Measurements from ENCODE around the gene MCRIP2. TPM values are rescaled to one million over a fixed set of nuclear protein-coding genes. Genes with fewer than 3 reads are reported as not detected.
A peak's percentile ranks its signal among the peaks of the same experiment; 100 is the strongest.

MCRIP2 gene
- polyA plus RNA-seq, 1 donor: 15.5 TPM

DNA sequence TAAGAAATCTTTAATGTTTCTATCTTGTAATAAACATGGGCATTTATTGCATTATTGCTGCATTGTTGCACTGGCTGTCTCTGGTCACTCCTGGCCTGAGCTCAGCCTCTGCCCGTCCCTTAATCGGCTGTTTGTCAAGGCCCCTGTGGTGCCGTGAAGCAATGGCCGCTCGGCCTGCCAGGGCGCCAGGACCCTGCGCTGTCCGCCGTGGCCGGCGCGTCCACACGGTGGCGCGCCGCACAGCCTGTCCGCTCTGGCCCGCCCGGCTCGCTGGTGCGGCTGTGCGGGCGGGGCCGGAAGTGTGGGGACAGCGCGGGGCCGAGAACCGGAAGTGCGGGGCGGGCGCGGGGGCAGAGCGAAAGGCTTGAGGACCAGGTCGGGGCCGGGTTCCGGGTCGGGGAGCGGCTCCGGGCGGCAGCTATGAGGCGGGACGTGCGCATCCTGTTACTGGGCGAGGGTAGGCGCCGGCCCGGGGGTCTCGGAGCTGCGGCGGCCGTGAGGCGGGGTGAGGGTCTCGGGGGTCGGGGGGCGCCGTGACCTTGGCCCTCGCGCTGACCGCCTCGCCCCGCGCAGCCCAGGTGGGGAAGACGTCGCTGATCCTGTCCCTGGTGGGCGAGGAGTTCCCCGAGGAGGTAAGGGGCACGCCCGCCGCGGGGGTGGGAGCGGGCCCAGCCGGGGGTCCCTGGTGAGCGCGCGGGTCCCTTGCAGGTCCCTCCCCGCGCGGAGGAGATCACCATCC lies 26.3 kb downstream of the MCRIP2 start, which contains the start of gene RHOT2:
Gene RHOT2 (plus strand): TSS at position 353 of the 739 bp plus-strand sequence. CDS start 68 bp downstream, at position 421.
- DNase-seq: peak; percentile 89

DNA sequence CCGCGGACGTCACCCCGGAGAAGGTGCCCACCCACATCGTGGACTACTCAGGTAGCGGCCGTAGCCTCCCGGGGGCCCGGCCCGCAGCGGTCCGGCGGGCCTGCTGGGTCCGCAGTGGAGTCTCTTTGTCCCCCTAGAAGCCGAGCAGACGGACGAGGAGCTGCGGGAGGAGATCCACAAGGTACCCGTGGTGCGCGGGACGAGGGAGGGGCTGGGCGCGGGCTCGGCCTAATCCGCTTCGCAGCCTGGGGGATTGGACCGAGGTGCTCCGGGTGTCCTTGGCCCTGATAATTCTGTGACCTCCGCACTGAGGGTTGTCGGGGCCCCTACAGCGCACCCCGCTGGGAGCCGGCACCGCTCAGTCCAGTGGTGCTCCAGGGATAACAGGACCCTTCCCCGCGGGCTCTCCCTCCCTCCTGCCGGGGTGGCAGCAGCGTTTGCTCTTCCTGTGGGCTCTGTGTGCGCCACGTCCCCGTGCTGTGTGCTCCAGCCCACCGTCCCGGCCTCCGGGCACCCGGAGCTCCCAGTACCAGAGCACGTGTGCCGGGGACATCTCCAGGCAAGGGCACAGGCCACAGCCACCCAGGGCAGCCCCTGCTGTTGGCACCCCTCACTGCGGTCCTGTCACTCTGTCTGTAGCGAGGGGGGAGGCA lies 27.0 kb downstream of the MCRIP2 start:
- DNase-seq: no peak

DNA sequence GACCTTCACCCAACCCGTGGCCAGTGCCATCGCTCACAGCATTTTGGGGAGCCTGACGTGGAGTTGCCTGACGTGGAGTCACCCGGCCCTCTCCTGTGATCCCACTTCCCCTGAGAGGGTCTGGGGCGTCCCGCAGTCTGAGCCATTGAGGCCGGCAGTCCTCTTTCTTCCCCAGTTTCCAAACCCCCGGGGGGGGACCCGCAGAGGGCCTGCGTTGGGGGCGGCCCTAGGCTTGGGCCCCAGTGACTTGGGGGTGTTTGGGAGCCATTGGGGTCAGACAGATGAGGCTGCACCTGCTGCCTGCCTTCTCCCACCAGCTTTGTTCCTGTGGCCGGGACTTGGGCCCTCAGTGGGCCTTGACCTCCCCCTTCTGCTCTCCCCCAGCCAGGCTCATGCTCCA lies 28.0 kb downstream of the MCRIP2 start:
- no peak for DNase-seq

DNA sequence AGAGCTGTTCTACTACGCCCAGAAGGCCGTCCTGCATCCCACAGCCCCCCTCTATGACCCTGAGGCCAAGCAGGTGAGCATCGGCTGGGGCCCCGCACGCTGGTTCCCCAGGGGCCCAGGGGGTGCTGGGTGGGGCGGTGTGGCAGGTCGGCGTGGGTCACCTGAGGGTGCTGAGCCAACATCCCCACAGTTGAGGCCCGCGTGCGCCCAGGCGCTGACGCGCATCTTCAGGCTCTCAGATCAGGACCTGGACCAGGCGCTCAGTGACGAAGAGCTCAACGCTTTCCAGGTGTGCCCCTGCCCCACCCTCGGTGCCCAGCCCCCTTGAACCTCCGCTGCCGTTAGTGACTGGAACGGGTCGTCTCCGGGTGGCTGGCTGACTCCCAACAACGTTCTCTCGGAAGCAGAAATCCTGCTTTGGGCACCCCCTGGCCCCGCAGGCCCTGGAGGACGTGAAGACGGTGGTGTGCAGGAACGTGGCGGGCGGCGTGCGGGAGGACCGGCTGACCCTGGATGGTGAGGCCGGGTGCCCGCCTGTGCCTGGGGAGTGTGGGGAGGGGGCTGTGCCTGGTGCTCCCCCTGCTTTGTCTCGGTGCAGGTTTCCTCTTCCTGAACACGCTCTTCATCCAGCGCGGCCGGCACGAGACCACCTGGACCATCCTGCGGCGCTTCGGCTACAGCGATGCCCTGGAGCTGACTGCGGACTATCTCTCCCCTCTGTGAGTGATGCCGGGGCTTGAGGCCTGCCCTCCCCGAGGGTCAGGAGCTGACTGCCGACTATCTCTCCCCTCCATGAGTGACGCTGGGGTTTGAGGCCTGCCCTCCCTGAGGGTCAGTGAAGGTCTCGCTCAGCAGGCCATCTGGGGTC lies 29.1 kb downstream of the MCRIP2 start:
- DNase-seq: no peak

DNA sequence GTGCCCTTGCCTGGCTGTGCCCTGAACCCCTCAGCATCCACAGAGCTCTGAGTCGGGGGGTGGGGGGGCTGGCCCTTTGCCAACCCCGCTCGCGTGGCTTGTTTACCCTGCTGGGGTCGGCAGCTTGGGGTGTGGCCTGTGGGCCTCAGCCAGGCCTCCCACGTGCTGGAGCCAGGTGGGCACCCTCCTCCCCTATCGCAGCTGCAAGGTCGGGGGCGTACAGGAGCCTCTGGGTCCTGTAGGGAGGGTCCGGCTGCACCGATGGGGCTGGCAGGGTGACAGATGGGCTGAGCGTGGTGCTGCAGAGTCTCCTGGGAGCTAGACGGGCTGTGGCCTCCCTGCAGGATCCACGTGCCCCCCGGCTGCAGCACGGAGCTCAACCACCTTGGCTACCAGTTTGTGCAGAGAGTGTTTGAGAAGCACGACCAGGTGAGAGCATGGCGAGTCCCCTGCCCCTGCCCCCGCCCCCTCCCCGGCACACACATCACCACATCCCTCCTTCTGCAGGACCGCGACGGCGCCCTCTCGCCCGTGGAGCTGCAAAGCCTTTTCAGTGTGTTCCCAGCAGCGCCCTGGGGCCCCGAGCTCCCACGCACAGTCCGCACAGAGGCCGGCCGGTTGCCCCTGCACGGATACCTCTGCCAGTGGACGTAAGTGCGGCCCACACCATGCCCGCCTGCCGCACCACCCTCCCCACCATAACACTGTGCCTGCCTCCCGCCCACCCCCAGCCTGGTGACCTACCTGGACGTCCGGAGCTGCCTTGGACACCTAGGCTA lies 29.9 kb downstream of the MCRIP2 start:
- no peak for DNase-seq

DNA sequence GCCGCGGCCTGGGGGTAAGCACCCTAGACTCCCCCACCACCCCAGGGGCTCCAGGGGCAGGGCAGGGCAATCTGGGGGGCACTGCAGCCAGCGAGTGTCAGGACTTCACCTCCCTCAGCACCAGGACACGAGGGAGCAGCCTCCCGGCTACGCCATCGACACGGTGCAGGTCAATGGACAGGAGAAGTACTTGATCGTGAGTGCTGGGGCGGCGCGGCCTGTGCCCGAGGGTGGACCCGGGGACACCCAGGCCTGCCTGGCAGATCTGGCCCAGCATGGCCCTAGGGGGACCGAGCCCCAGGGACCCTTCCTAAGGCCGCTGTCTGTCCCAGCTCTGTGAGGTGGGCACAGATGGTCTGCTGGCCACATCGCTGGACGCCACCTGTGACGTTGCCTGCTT lies 30.7 kb downstream of the MCRIP2 start:
- DNase-seq: no peak

DNA sequence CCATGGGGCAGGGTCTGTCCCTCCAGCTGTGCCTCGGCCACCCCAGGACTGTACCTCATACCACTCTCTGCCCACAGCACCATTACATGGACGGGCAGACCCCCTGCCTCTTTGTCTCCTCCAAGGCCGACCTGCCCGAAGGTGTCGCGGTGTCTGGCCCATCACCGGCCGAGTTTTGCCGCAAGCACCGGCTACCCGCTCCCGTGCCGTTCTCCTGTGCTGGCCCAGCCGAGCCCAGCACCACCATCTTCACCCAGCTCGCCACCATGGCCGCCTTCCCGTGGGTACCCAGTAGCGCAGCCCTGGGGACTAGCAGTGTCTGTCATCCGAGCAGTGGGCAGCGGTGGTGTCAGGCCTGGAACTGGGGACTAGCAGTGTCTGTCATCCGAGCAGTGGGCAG lies 31.2 kb downstream of the MCRIP2 start:
- no peak for DNase-seq

DNA sequence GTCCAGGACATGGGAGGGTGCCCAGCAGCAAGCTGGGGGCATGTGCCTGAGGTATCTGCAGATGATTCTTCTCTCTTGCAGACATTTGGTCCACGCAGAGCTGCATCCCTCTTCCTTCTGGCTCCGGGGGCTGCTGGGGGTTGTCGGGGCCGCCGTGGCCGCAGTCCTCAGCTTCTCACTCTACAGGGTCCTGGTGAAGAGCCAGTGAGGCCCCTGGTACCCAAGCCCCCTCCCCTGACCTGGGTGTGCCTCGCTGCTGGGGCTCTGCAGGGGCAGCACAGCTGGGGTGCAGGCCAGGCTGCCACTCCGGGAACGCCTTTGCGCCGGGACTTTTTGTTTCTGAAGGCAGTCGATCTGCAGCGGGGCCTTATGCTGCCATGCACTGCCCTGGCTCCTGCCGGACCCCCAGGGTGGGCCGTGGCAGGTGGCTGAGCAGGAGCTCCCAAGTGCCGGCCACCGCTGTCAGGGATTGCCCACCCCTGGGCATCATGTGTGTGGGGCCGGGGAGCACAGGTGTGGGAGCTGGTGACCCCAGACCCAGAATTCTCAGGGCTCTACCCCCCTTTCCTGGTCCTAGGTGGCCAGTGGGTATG lies 31.9 kb downstream of the MCRIP2 start:
- DNase-seq: no peak

DNA sequence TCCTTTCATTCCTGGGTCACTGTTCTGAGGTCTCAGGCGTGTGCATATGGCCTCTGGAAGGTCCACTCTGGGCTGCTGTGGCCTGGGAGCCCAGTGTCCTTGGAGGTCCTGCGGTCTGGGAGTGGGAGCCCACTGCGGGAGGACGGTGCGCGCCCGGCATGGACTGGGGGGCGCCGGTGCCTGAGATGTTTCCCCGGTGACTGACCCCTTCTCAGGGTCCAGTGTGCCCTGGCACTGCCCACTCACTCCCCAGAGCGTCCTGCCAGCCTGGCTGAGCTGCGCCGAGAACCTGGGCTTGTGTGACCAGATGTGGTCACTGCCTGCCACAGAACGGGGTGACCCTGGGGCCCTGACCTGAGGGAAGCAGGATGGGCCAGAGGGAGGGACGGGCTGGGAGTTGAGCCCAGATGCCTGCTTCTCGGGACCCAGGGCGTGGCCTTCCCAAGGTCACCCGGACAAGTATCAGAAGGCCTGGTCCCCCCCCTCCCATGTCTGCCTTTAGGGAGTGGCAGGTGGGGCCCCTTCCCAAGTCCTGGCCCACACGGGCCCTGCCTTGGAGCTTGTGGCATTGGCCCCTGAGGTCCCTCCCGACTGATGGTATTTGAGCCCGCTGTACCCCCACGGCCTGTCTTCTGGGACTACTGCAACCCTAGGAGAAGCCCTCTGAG lies 32.7 kb downstream of the MCRIP2 start:
- DNase-seq: no peak

DNA sequence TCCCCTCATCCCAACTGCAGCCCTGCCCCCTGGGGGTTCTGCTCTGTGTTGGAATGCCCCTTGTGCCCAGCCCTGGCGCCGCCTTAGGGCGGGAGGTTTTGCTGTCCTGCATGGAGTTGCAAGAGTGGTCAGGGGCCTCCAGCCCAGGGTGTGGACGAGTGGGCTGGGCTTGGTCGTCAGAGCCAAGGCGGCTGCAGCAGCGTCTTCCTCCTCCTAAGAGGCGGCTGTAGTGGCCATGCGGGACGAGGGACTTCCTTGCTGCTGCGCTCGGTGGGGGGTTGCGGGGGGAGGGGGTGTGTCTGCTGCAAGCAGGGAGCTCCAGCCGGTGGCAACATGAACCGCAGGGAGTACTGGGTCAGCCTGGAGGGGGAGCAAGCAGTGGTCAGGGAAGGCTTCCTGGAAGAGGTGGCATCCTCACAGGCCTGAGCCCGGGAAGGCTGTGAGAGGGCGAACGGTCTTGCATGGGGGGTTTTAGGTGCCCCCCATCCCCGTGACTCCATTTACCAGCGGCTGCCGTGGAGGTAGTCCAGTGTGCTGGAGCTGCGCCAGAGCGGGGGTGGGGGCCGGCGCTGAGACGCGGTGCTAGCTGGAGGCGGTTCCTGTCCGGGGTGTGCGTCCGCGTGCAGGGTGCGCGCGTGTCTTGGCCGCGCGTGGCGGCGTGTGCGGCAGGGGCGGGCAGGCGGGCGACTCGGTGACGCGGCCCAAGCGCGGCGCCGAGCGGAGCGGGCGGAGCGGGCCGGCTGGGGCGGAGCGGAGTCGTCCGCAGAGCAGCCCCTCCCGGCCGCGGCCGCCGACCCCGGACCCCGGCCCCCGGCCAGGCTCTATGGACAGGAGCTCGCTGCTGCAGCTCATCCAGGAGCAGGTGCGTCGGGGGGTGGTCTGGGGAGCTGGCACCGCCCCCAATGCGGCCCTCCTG lies 33.6 kb downstream of the MCRIP2 start, which contains the start of gene RHBDL1:
Gene RHBDL1 (plus strand): TSS at position 704 of the 916 bp plus-strand sequence. CDS start 120 bp downstream, at position 824.
- DNase-seq: no peak

DNA sequence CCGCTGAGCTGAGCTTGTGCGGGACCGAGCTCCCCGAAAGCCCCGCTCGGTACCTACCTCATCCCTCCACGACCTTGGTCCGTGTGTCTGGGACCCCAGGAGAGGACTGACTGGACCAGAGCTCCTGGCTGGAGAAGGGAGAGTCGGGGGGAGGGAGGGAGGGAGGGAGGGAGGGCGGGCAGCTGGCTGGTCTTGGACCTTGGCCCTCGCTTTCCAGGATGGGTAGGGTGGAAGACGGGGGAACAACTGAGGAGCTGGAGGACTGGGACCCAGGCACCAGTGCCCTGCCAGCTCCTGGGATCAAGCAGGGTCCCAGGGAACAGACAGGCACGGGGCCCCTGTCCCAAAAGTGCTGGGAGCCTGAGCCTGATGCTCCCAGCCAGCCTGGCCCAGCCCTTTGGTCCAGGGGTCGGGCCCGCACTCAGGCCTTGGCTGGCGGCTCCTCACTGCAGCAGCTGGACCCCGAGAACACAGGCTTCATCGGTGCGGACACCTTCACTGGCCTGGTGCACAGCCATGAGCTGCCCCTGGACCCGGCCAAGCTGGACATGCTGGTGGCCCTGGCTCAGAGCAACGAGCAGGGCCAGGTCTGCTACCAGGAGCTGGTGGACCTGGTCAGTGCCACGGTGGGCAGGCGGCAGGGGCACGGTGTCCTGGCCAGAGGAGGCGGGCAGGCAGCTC lies 34.4 kb downstream of the MCRIP2 start:
- no peak for DNase-seq

DNA sequence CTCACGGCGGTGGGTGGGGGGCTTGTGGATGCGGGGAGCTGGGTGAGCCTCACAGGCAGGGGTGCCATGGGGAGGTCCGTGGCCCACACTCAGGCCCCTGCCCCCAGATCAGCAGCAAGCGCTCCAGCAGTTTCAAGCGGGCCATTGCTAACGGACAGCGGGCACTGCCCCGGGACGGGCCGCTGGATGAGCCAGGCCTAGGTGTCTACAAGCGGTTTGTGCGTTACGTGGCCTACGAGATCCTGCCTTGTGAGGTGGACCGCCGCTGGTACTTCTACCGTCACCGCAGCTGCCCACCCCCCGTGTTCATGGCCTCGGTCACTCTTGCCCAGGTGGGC lies 34.9 kb downstream of the MCRIP2 start:
- DNase-seq: no peak

DNA sequence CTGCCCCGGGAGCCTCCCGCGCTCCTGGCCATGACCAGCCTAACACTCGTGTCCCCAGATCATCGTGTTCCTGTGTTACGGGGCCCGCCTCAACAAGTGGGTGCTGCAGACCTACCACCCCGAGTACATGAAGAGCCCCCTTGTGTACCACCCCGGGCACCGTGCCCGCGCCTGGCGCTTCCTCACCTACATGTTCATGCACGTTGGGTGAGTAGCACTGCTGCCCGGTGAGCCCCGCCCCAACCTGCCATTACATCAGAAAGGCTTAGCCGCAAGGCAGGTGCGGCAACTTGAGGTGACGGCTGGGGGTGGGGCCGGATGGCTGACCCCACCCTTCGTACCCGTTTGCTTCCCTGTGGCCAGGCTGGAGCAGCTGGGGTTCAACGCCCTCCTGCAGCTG lies 35.3 kb downstream of the MCRIP2 start:
- no peak for DNase-seq

DNA sequence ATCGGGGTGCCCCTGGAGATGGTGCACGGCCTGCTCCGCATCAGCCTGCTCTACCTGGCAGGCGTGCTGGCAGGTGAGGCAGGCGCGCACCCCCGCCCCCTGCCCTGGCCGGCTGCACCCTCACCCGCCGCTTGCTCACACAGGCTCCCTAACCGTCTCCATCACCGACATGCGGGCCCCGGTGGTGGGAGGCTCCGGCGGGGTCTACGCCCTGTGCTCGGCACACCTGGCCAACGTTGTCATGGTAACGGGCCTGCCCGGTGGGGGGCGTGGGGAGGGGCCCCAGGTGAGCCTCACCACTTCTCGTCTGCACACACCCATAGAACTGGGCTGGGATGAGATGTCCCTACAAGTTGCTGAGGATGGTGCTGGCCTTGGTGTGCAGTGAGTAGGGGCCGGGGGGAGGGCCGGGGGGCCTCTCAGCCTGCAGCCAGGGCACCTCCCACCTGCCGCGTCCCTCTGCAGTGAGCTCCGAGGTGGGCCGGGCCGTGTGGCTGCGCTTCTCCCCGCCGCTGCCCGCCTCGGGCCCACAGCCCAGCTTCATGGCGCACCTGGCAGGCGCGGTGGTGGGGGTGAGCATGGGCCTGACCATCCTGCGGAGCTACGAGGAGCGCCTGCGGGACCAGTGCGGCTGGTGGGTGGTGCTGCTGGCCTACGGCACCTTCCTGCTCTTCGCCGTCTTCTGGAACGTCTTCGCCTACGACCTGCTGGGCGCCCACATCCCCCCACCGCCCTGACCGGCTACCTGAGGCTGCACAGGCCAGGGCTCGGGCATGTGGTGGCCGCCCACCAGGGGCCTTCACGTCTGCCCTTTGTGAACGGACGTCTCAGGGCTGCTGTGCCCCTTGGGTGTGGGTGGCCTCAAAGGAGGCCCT lies 35.9 kb downstream of the MCRIP2 start:
- DNase-seq: no peak

DNA sequence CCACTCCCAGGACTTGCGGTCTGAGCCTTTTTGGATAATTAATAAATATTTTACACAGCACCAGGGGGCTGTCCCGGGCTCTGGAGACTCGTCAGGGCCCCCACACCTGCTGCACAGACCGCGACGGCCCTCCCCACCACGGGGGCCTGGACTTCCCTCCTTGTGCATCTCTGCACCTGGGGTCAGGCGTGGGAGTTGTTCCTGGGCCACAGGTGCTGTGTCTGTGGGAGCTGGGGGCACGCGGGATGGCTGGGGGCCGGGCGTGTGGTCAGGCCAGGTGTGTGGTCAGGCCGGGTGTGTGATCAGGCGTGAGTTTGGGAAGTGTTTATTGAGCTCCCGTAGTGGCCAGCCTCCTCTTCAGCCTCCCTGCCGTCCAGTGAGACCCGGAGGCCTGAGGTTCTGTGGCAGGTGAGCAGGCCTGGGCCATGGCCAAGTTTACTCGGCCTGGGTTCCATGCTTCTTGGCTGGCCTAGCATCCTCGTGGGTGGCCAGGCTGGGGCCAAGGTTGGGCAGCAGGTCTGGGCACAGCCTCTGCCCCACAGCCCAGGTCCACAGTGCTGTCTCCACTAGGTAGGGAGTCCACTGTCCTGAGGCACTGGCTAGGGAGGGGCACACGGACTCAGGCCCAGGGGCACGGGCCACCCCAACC lies 36.7 kb downstream of the MCRIP2 start:
- no peak for DNase-seq

DNA sequence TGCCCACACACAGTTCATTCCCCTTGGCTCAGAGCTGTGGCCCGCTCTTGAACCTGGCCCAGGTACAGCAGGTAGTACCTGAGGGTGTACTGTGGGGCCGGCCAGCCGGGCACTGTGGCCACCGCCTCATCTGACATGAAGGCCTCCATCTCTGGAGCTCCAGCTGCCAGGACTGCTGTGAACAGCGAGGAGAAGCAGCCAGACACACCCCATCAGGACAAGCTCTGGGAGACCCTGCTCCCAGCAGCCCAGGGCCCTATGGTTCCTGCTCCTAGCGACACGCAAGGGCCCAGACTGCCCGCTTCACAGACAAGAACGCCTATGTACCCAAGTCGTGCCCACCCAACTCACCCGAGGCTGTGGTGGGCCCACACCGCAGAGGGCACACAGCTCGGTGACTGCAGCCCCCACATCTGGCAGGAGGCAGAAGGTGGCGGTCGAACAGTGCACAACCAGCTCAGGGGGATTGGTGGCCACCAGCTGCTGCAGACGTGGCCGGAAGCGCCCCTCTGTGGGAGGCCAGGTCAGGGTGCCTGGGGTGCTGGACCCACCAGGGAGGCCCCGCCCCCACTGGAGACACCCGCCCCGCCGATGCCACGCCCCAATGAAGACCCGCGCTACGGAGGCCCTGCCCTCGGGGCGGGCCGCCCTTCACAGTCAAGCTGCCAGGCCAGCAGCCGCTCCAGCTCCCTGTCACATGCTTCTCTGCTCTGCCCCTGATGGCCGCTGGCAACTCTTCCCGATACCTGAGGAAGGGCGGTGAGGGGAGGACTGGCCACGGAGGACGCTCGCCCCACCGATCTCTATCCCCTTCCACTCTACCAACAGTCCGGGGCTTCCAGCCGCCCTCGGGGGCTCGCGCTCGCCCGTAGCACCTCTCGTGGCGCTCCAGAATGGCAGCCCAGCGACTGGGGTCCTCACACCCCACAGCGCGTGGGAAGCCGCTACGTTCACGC lies 37.5 kb downstream of the MCRIP2 start:
- DNase-seq: no peak

All from left kidney (tissue), 2 donors.